ENCODE data around the gene SGK2. TPM values are rescaled to one million over a fixed set of nuclear protein-coding genes. Genes with fewer than 3 reads are reported as not detected.

The SGK2 gene
- total and polyA plus RNA-seq, 2 of the 13 experiments (the other 11 are each of a cell fraction or from before 2014, with no cell fraction given): 6.2 to 29.4 TPM

GRCh38 chr20:43564455-43564854 is 5.6 kb downstream of the SGK2 start:
- in situ Hi-C loops (cut with HindIII; ENCODE audit: extremely low pct_ligation_motif_present, low pct_unique_long_range_greater_than_20kb): no loop called here
- peaks cover 0 to 6% of the 10 kb centered on the region in 2 experiments; a peak in 4 of 5 replicates for H3K36me3 ChIP-seq (replicated peaks in 1 of 2; ENCODE audit: control insufficient read depth in 1 of 2, insufficient read depth in 2 of 2, low read length in 2 of 2)
- peak; percentile 43 for FAIRE-seq
- H3K4me1 ChIP-seq (ENCODE audit: insufficient read depth, low read length): peaks cover 17% of the 10 kb centered on the region
- H2AFZ ChIP-seq (ENCODE audit: low read length): no peak overlapping the region
- POLR2A ChIA-PET: interaction anchor here (0.8 to 1.7 kb wide), 2 partner anchors 9 to 26 kb away, joined by 4 read pairs; partner anchors contain the start of gene IFT52
- H3K4me2 ChIP-seq (ENCODE audit: low read depth, low read length): no peak overlapping the region
- DNase-seq (ENCODE audit: low spot score): no peak
- H3K79me2 ChIP-seq (ENCODE audit: insufficient read depth, low read length): peaks cover 4% of the 10 kb centered on the region
- intact Hi-C loops (cut with micrococcal nuclease; ENCODE audit: unreplicated experiment): no loop called here
- H4K20me1 ChIP-seq (ENCODE audit: insufficient read depth, low read length): no peaks in the 10 kb centered on the region
- CTCF ChIA-PET (ENCODE audit: low intra/inter-chr PET ratio, low total read pairs): no interaction called here
- H3K9me3 ChIP-seq (ENCODE audit: low read length): no peaks in the 10 kb centered on the region
- H3K27me3 ChIP-seq (ENCODE audit: control insufficient read depth in 1 of 2, insufficient read depth in 2 of 2, low read length in 2 of 2): no peaks in the 10 kb centered on the region
- H3K27ac ChIP-seq (ENCODE audit: extremely low read length, insufficient read depth, low read length): no peak overlapping the region
- H3K4me3 ChIP-seq (replicated peaks in 1 of 3; ENCODE audit: insufficient read depth in 1 of 3, low read depth in 2 of 3, low read length in 3 of 3): no peak overlapping the region
- no peak for ATAC-seq
- 99% methylated on average over 8 of the region's 8 CpGs for WGBS (ENCODE audit: low lambda C conversion rate)
- no TSS peak for BruUV-seq (replicated peaks)
- H3K9ac ChIP-seq (ENCODE audit: insufficient read depth, low read depth, low read length): no peak overlapping the region
- TF ChIP-seq ZNF567 (CRISPR knock-in tag; IDR thresholded peaks at IDR 0.05; ENCODE audit: borderline replicate concordance) (no peak), ELK4 (CRISPR knock-in tag; IDR thresholded peaks at IDR 0.05; ENCODE audit: borderline replicate concordance) (no peak), FOXO4 (CRISPR knock-in tag; conservative IDR thresholded peaks at IDR 0.05) (no peak), LCORL (IDR thresholded peaks at IDR 0.05) (0 out of 2 replicates have a peak, but pooled peaks have one; percentile 25), LCORL (CRISPR knock-in tag; IDR thresholded peaks at IDR 0.05) (no peak), ZBTB42 (CRISPR knock-in tag; IDR thresholded peaks at IDR 0.05) (no peak), FOXA1 (IDR thresholded peaks at IDR 0.05) (0 out of 2 replicates have a peak, but pooled peaks have one; percentile 32), FOXA1 (CRISPR knock-in tag; IDR thresholded peaks at IDR 0.05) (no peak), MNT (IDR thresholded peaks at IDR 0.05) (0 out of 2 replicates have a peak, but pooled peaks have one; percentile 4), CEBPB (IDR thresholded peaks at IDR 0.05; ENCODE audit: borderline replicate concordance, low read depth, low read length) (no peak), ZNF589 (CRISPR knock-in tag; conservative IDR thresholded peaks at IDR 0.05) (no peak), PBX3 (CRISPR knock-in tag; IDR thresholded peaks at IDR 0.05; ENCODE audit: borderline replicate concordance) (no peak), NBN (conservative IDR thresholded peaks at IDR 0.05) (0 out of 2 replicates have a peak, but pooled peaks have one; percentile 51), ATF7 (IDR thresholded peaks at IDR 0.05) (peak; percentile 23; the same call in 1 of the 2 replicates), ATF7 (CRISPR knock-in tag; IDR thresholded peaks at IDR 0.05) (no peak)

All from HepG2 (cell line).